HEK293T (cell line): Measurements from ENCODE around the gene PCDH9.

Experiments
- CTCF ChIA-PET: fragments of 350-600 bp; formaldehyde crosslinking; extraction: SDS; loops from one replicate; lab custom pipeline; 2021; ENCODE audit warnings: antibody characterized with exemption, inconsistent platforms; lab: Yijun Ruan, JAX
- POLR2A ChIA-PET: fragments of 350-600 bp; formaldehyde crosslinking; extraction: SDS; loops from one replicate; lab custom pipeline; 2020; ENCODE audit warnings: antibody characterized with exemption, inconsistent platforms; lab: Yijun Ruan, JAX
- DNase-seq: peaks from one replicate; pipeline ENCODE4 v3.0.0; 2012; ENCODE audit warnings: mixed read lengths; ENCODE audit errors: extremely low spot score
- ARNT ChIP-seq: fragments of 450-650 bp; IDR thresholded peaks from 2 replicates; pipeline ENCODE4 v1.6.1; 2017; ENCODE audit warnings: mild to moderate bottlenecking
- BHLHE40 ChIP-seq: fragments of 450-650 bp; IDR thresholded peaks from 2 replicates; pipeline ENCODE4 v1.6.1; 2016; ENCODE audit warnings: mild to moderate bottlenecking, moderate library complexity, borderline replicate concordance
- CTBP1 ChIP-seq: fragments of 450-650 bp; IDR thresholded peaks from 2 replicates; pipeline ENCODE4 v1.6.1; 2016; ENCODE audit warnings: borderline replicate concordance
- ELF4 ChIP-seq: fragments of 450-650 bp; IDR thresholded peaks from 2 replicates; pipeline ENCODE4 v1.6.1; 2017; ENCODE audit warnings: antibody characterized with exemption
- FOXA1 ChIP-seq: fragments of 450-650 bp; IDR thresholded peaks from 2 replicates; pipeline ENCODE4 v1.6.1; 2016; ENCODE audit warnings: mild to moderate bottlenecking
- FOXK2 ChIP-seq: fragments of 450-650 bp; IDR thresholded peaks from 2 replicates; pipeline ENCODE4 v1.6.1; 2016; ENCODE audit warnings: mild to moderate bottlenecking
- FOXM1 ChIP-seq: fragments of 450-650 bp; IDR thresholded peaks from 2 replicates; pipeline ENCODE4 v1.6.1; 2017; ENCODE audit warnings: mild to moderate bottlenecking, borderline replicate concordance
- HDGF ChIP-seq: fragments of 450-650 bp; IDR thresholded peaks from 2 replicates; pipeline ENCODE4 v1.6.1; 2017; ENCODE audit warnings: antibody characterized with exemption, borderline replicate concordance
- L3MBTL2 ChIP-seq: fragments of 450-650 bp; conservative IDR thresholded peaks from 2 replicates; pipeline ENCODE4 v1.6.1; 2016; ENCODE audit warnings: mild to moderate bottlenecking
- LEF1 ChIP-seq: fragments of 450-650 bp; IDR thresholded peaks from 2 replicates; pipeline ENCODE4 v1.6.1; 2017; ENCODE audit warnings: mild to moderate bottlenecking, borderline replicate concordance
- NFRKB ChIP-seq: fragments of 450-650 bp; IDR thresholded peaks from 2 replicates; pipeline ENCODE4 v1.6.1; 2016; ENCODE audit warnings: mild to moderate bottlenecking, moderate library complexity
- PKNOX1 ChIP-seq: fragments of 450-650 bp; IDR thresholded peaks from 2 replicates; pipeline ENCODE4 v1.6.1; 2016
- SP1 ChIP-seq: fragments of 450-650 bp; IDR thresholded peaks from 2 replicates; pipeline ENCODE4 v1.6.1; 2017
- SUZ12 ChIP-seq: fragments of 450-650 bp; IDR thresholded peaks from 2 replicates; pipeline ENCODE4 v1.6.1; 2016; ENCODE audit warnings: mild to moderate bottlenecking
- TARDBP ChIP-seq: fragments of 450-650 bp; IDR thresholded peaks from 2 replicates; pipeline ENCODE4 v1.6.1; 2016
- ZNF384 ChIP-seq: fragments of 450-650 bp; IDR thresholded peaks from 2 replicates; pipeline ENCODE4 v1.6.1; 2016

PCDH9 gene

DNA sequence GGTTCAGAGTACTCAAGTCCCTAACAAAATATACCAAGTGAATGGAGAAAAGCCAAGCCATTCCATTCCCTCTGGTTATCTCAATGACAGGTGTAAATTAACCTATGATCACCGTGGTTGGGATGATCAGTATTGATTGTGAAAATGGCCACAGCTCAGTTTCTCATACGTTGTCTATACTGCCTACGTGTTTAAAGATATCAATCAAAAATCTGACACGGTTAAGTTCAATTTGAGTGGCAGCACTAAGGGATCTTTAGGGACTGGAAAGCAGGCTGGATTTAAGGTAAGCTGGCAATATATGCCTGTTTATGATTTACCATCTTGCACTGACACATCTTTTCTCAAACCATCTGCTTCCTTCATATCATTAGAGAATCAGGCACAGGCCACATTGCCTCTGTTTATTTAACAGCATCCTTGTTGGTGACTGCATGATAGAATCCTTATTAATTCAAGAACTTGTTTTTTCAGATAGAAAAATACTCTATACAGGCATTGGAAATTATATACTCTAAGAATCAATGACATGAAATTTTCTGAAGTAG, 907.9 kb downstream of the PCDH9 start:
- ChIA-PET CTCF (no interaction called here), POLR2A (no interaction called here)
- DNase-seq = no peak
- TF ChIP-seq BHLHE40 (no peak), PKNOX1 (peak; percentile 67; the same call in 1 of the 2 replicates), LEF1 (no peak), CTBP1 (no peak)

DNA sequence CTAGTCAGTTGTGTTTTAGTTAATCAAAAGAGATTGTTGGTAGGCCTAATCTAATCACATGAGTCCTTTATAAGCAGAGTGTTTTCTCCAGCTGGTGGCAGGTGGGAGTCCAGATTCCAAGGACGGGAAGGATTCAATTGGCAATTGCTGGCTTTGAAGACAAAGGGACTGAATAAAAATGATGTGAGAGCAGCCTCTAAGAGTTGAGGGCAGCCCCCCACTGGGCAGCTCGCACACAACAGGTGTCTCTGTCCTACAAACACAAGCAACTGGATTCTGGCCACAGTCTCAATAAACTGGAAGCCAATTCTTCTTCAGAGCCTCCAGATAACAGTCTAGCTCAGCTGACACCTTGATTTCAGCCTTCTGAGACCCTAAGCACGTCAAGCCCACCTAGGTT, 915.2 kb downstream of the PCDH9 start:
- TF ChIP-seq ELF4 = no peak
- no peak for TF ChIP-seq PKNOX1
- no peak for TF ChIP-seq CTBP1
- TF ChIP-seq SP1 = no peak
- no peak for TF ChIP-seq TARDBP
- TF ChIP-seq HDGF = no peak
- TF ChIP-seq L3MBTL2 = no peak
- no peak for TF ChIP-seq SUZ12
- TF ChIP-seq LEF1 = no peak
- TF ChIP-seq ARNT = no peak
- no peak for TF ChIP-seq NFRKB
- TF ChIP-seq ZNF384 = no peak
- TF ChIP-seq FOXK2 = no peak
- no peak for TF ChIP-seq FOXM1
- no peak for TF ChIP-seq BHLHE40
- no peak for TF ChIP-seq FOXA1
- no peak for DNase-seq
- POLR2A ChIA-PET = no interaction called here
- CTCF ChIA-PET = no interaction called here

GRCh38 chr13:66313413-66313812, 916.7 kb downstream of the PCDH9 start:
- DNase-seq = no peak
- ChIA-PET CTCF (no interaction called here), POLR2A (no interaction called here)
- no peak for TF ChIP-seq ZNF384

- ChIA-PET CTCF (no interaction called here), POLR2A (no interaction called here)
- DNase-seq = no peak
- TF ChIP-seq ZNF384 = no peak
- TF ChIP-seq LEF1 = no peak
- TF ChIP-seq HDGF = no peak
- TF ChIP-seq FOXA1 = no peak
- no peak for TF ChIP-seq PKNOX1
- no peak for TF ChIP-seq CTBP1
- no peak for TF ChIP-seq NFRKB
- no peak for TF ChIP-seq FOXM1
- TF ChIP-seq FOXK2 = no peak
- no peak for TF ChIP-seq ELF4
- TF ChIP-seq SUZ12 = no peak
- TF ChIP-seq TARDBP = no peak
- no peak for TF ChIP-seq SP1
- no peak for TF ChIP-seq BHLHE40
- TF ChIP-seq L3MBTL2 = no peak
- TF ChIP-seq ARNT = no peak
These were observed 917.6 kb downstream of the PCDH9 start for GRCh38 chr13:66312312-66313087.

DNA sequence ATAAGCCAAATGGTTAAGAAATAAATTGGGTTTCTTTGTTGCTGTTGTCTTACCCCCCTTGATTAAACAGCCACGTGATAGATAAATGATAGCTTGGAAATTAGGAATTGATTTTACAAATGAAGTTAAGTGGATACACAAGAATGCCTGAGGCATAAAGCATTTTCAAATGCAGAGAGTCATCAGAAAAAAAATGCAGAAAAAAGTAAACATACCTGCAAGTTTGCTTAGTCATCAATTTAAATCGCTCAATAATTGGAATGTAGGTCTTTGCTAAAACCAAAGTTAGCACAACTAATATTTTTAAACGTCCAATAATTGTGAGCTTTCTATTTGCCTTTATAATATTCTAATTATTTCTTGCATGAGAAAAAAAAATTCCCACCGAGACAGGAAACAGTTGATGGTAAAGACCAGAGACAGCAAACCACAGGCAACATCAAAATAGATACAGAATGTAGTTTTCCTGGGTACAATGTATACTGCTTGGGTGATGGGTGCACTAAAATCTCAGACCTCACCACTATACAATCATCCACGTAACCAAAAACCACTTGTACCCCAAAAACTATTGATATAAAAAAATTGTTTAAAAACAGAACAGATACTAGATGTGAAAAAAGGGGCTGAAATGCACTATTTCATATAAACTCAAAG, 924.0 kb downstream of the PCDH9 start:
- POLR2A ChIA-PET = no interaction called here
- CTCF ChIA-PET = interaction anchor here (0.6 kb wide), 1 partner anchor 122 kb away, joined by 4 read pairs; no protein-coding TSS in a partner anchor
- TF ChIP-seq FOXK2 (no peak), CTBP1 (no peak), FOXM1 (no peak), ELF4 (no peak), LEF1 (no peak), PKNOX1 (no peak), HDGF (no peak), TARDBP (no peak), NFRKB (no peak)
- DNase-seq = no peak
